Measurements from ENCODE around the gene ATAD3A.
"Not testable (repeated sequence)": the region's sequence is repeated elsewhere in the genome, so short reads cannot be mapped to it uniquely, and the experiment has no call there.

The ATAD3A gene

DNA sequence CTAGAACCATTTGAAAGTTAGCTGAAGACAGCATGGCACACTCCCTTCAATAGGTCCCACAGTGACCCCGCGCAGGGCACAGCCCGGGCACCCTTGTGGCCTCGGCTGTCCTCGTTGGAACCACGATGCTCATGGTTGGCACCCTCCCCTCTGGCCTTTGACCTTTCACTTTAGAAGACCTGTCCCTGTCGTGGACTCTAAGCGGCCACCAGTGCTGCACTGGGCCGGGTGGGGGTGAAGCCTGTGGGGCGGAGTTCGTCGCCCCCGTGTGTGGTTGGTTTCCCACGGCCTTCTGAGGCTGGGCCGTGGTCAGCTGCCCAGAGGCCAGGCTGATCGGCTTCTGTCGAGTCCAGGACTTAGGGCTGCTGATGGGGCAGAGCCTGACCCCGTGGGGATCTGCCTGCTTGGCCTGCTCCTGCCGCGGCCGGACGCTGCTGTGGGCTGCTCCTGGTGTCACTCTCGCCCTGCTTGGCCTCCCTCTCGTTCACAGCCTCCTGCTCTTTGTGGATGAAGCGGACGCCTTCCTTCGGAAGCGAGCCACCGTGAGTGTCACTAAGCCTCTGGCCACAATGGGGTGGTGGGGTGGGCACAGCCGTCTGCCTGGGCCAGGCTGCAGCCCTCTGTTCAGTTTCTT, 12.9 kb downstream of the ATAD3A start:
- H3K9me3 ChIP-seq (ENCODE audit: control insufficient read depth, insufficient read depth, low read length); H3K36me3 ChIP-seq (ENCODE audit: insufficient read depth, low read length); H3K9ac ChIP-seq (ENCODE audit: low read depth, low read length); H3K4me1 ChIP-seq (ENCODE audit: insufficient read depth, low read length): not testable (repeated sequence)

GRCh38 chr1:1526476-1526875, 14.5 kb downstream of the ATAD3A start:
- not testable (repeated sequence) for H3K9ac ChIP-seq (ENCODE audit: low read depth, low read length); H3K36me3 ChIP-seq (ENCODE audit: insufficient read depth, low read length); H3K4me1 ChIP-seq (ENCODE audit: insufficient read depth, low read length); H3K9me3 ChIP-seq (ENCODE audit: control insufficient read depth, insufficient read depth, low read length)

DNA sequence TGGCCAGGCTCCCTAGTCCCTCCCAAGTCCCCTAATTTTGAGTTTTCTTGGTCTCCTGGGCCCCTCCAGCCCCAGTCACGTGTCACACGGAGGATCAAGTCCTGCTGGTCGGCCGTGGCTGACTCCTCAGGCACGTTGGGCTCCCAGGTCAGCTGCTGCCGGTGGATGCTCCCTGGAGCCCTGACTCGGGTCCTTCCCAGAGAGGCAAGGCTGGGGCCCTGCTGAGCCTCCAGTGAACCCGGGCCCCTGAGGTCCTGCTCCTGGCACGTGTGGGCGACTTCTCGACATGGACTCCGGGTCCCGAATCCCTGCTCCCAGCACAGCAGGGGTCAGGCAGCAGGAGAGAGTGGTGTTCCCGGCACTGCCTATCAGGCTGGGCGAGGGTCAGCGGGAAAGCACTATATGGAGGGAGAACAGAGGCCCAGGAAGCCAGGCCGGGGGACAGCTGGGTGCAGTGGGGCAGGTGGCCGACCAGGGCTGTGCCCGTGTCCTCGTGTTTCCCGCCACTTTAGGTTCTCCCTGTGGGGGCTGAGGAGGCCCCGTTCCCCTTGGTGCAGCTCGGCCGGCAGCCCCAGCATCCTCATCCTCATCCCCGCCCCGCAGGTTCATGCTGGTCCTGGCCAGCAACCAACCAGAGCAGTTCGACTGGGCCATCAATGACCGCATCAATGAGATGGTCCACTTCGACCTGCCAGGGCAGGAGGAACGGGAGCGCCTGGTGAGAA, 15.3 kb downstream of the ATAD3A start:
- no peak overlapping the region for H3K9ac ChIP-seq (ENCODE audit: low read depth, low read length)
- no peaks in the 10 kb centered on the region for H3K9me3 ChIP-seq (ENCODE audit: control insufficient read depth, insufficient read depth, low read length)
- no peaks in the 10 kb centered on the region for H3K4me1 ChIP-seq (ENCODE audit: insufficient read depth, low read length)
- H3K36me3 ChIP-seq (ENCODE audit: insufficient read depth, low read length) = peaks cover 5% of the 10 kb centered on the region; the same call in 1 of the 2 replicates

- no peaks in the 10 kb centered on the region for H3K9me3 ChIP-seq (ENCODE audit: control insufficient read depth, insufficient read depth, low read length)
- H3K9ac ChIP-seq (ENCODE audit: low read depth, low read length) = no peak overlapping the region
- no peaks in the 10 kb centered on the region for H3K4me1 ChIP-seq (ENCODE audit: insufficient read depth, low read length)
- H3K36me3 ChIP-seq (ENCODE audit: insufficient read depth, low read length) = peaks cover 5% of the 10 kb centered on the region; the same call in 1 of the 2 replicates
These were observed 16.6 kb downstream of the ATAD3A start for GRCh38 chr1:1528301-1529267.

DNA sequence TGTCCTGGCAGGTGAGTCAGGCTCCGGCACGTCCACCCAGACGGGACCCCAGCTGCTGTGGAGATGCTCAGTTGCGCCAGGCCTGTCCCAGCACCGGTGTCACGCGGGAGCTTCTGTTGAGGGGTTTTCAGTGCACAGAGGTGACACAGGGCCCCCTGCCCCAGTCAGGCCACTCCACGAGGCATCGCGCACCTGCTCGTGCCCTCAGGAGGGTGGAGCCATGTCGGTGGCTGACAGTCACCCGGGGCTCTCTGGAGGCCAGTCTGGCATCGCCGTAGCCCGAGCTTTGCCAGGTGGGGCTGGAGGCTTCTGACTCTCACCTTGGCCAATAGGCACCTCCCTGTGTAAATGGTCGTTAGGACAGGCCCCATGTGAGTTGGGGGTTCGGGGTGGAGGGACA, 17.4 kb downstream of the ATAD3A start:
- Histone ChIP-seq H3K36me3 (ENCODE audit: insufficient read depth, low read length) (peaks cover 5% of the 10 kb centered on the region; the same call in 1 of the 2 replicates), H3K9me3 (ENCODE audit: control insufficient read depth, insufficient read depth, low read length) (no peaks in the 10 kb centered on the region)

GRCh38 chr1:1529936-1530335, 18.0 kb downstream of the ATAD3A start:
- no peaks in the 10 kb centered on the region for H3K9me3 ChIP-seq (ENCODE audit: control insufficient read depth, insufficient read depth, low read length)
- H3K36me3 ChIP-seq (ENCODE audit: insufficient read depth, low read length) = peaks cover 5% of the 10 kb centered on the region; the same call in 1 of the 2 replicates
- H3K4me1 ChIP-seq (ENCODE audit: insufficient read depth, low read length) = no peaks in the 10 kb centered on the region
- no peak overlapping the region for H3K9ac ChIP-seq (ENCODE audit: low read depth, low read length)

More for the DNA sequence above, 17.4 kb downstream of the ATAD3A start:
- H3K9ac ChIP-seq (ENCODE audit: low read depth, low read length) = no peak overlapping the region
- H3K4me1 ChIP-seq (ENCODE audit: insufficient read depth, low read length) = no peaks in the 10 kb centered on the region

DNA sequence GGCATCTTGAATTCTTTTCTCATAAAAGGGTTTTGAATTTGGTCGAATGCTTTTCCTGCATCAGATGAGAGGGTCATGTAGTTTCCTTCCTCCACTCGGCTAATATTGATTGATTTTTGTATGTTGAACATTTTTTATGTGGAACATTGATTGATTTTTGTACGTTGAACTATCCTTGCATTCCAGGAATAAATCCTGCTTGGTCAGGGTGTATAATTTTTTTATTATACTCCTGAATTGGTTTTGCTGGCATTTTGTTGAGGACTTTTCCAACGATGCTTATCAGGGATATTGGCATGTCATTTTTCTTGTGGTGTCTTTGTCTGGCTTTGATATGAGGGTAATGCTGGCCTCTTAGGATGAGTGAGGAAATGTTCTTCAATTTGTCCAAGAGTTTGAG, 20.0 kb downstream of the ATAD3A start:
- Histone ChIP-seq H3K9ac (ENCODE audit: low read depth, low read length) (no peak overlapping the region), H3K4me1 (ENCODE audit: insufficient read depth, low read length) (no peaks in the 10 kb centered on the region), H3K36me3 (ENCODE audit: insufficient read depth, low read length) (0 out of 2 replicates have a peak, but pooled peaks cover 5% of the 10 kb centered on the region), H3K9me3 (ENCODE audit: control insufficient read depth, insufficient read depth, low read length) (no peaks in the 10 kb centered on the region)

GRCh38 chr1:1533176-1533893, 21.4 kb downstream of the ATAD3A start:
- not testable (repeated sequence) for H3K4me1 ChIP-seq (ENCODE audit: insufficient read depth, low read length); H3K9ac ChIP-seq (ENCODE audit: low read depth, low read length); H3K36me3 ChIP-seq (ENCODE audit: insufficient read depth, low read length); H3K9me3 ChIP-seq (ENCODE audit: control insufficient read depth, insufficient read depth, low read length)

DNA sequence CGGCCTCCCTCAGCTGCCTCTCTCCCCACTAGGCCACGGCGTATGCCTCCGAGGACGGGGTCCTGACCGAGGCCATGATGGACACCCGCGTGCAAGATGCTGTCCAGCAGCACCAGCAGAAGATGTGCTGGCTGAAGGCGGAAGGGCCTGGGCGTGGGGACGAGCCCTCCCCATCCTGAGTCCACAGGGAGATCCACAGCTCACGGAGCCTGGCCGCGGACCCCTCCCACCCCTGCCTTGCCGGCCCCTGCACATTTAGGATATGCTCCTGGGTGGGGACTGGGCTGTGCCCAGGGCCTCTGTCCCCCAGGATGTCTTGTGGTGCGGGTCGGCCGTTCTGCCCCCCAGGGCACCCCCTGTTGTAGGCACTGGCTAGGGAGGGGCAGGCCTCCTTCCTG, 21.9 kb downstream of the ATAD3A start:
- not testable (repeated sequence) for H3K36me3 ChIP-seq (ENCODE audit: insufficient read depth, low read length); H3K4me1 ChIP-seq (ENCODE audit: insufficient read depth, low read length); H3K9me3 ChIP-seq (ENCODE audit: control insufficient read depth, insufficient read depth, low read length); H3K9ac ChIP-seq (ENCODE audit: low read depth, low read length)

- Histone ChIP-seq H3K9ac (ENCODE audit: low read depth, low read length) (no peak overlapping the region), H3K36me3 (ENCODE audit: insufficient read depth, low read length) (0 out of 2 replicates have a peak, but pooled peaks cover 5% of the 10 kb centered on the region), H3K4me1 (ENCODE audit: insufficient read depth, low read length) (no peaks in the 10 kb centered on the region), H3K9me3 (ENCODE audit: control insufficient read depth, insufficient read depth, low read length) (no peaks in the 10 kb centered on the region)
These were observed 22.6 kb downstream of the ATAD3A start for GRCh38 chr1:1534401-1535154.

- no peaks in the 10 kb centered on the region for H3K9me3 ChIP-seq (ENCODE audit: control insufficient read depth, insufficient read depth, low read length)
- no peak overlapping the region for H3K9ac ChIP-seq (ENCODE audit: low read depth, low read length)
- H3K4me1 ChIP-seq (ENCODE audit: insufficient read depth, low read length) = no peaks in the 10 kb centered on the region
- H3K36me3 ChIP-seq (ENCODE audit: insufficient read depth, low read length) = no peaks in the 10 kb centered on the region
These were observed 23.4 kb downstream of the ATAD3A start for GRCh38 chr1:1535201-1536018.

DNA sequence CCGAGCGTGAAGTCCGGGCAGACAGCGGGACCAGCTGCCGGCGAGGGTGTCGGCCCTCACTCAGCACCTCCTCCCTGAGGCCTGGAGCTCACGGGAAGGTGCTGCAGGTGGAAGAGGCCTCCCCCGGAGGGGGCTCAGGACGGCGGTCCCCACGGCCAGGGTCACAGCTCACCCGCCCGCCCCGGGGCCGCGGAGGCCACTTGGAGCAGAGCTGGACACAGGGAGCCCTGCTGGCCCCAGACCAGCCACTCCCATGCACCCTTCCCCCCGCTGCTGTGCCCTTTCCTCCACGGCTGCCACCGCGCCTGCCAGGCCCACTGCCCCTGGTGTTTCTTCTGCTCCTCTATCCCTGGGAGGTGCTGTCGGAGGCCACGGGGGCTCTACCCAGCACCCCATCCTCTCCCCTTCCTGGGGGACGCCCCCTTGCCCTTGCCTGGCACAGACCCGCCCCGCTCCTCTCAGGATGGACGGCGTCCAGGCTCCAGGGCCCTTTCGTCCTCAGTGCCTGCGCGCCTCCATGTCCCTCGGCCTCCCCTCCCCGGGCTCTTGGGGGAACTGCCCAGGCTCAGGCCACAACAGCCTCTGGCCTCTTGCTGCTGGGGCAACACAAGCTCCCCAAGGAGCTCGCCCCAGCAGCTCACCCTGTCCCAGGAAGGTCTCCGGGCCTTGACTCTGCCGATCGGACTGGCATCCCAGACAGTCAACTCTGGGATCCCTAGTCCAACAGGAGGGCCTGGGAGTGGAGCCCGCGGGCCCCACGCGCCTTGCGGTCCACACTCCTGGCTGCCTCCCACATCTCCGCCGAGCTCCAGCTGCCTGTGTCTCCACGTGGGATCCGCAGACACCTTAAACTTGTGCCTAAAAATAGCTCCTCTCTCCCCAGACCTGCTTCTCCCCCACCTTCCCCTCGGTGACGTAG, 24.3 kb downstream of the ATAD3A start:
- H3K36me3 ChIP-seq (ENCODE audit: insufficient read depth, low read length) = no peaks in the 10 kb centered on the region
- no peaks in the 10 kb centered on the region for H3K4me1 ChIP-seq (ENCODE audit: insufficient read depth, low read length)
- H3K9me3 ChIP-seq (ENCODE audit: control insufficient read depth, insufficient read depth, low read length) = no peaks in the 10 kb centered on the region
- no peak overlapping the region for H3K9ac ChIP-seq (ENCODE audit: low read depth, low read length)

All from ES-I3 (cell line).